HG02763 (cell line): ENCODE measurements around the gene TNFRSF17.
"Not testable (repeated sequence)": the region's sequence is repeated elsewhere in the genome, so short reads cannot be mapped to it uniquely, and the experiment has no call there.

Source experiments
- ATAC-seq: cut with Tn5 transposase; IDR thresholded peaks from one replicate; pipeline ENCODE4 v1.9.1; 2021; ENCODE audit warnings: mild to moderate bottlenecking, moderate library complexity; ENCODE audit not compliant: unreplicated experiment

Gene TNFRSF17

GRCh38 chr16:11968577-11968976 is 3.6 kb downstream of the TNFRSF17 start:
- ATAC-seq, result no peak

- ATAC-seq, result not testable (repeated sequence)
These were observed 5.3 kb downstream of the TNFRSF17 start for GRCh38 chr16:11970292-11970691.

- no peak for ATAC-seq
These were observed 7.1 kb downstream of the TNFRSF17 start for GRCh38 chr16:11972128-11972527.

- ATAC-seq, result no peak
These were observed 8.1 kb downstream of the TNFRSF17 start for GRCh38 chr16:11973070-11973469.

- ATAC-seq, result peak; percentile 8
These were observed 11.9 kb downstream of the TNFRSF17 start for GRCh38 chr16:11976850-11977375.

- no peak for ATAC-seq
These were observed 12.5 kb downstream of the TNFRSF17 start for GRCh38 chr16:11977376-11978041.

GRCh38 chr16:11978080-11978479 is 13.1 kb downstream of the TNFRSF17 start:
- ATAC-seq, result no peak

DNA sequence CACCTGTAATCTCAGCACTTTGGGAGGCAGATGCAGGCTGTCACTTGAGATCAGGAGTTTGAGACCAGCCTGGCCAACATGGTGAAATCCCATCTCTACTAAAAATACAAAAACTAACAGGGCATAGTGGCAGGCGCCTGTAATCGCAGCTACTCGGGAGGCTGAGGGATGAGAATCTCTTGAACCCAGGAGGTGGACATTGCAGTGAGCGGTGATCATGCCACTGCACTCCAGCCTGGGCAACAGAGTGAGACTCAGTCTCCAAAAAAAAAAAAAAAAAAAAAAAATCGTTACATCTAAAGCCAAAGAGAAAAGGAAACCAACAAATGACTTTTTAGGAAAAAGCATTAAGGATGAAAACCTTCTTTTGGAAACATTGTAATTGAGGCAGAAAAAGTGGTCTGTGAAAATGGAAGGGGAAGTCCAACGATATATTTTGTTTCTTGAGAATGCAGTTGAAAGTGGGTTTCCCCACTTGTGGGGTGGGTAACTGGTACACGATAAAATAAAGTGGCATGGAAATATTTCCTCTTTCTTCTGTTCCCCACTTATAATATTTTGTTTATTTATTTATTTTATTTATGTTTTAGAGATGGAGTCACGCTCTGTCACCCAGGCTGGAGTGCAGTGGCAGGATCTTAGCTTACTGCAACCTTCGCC is 14.1 kb downstream of the TNFRSF17 start:
- ATAC-seq, result no peak

DNA sequence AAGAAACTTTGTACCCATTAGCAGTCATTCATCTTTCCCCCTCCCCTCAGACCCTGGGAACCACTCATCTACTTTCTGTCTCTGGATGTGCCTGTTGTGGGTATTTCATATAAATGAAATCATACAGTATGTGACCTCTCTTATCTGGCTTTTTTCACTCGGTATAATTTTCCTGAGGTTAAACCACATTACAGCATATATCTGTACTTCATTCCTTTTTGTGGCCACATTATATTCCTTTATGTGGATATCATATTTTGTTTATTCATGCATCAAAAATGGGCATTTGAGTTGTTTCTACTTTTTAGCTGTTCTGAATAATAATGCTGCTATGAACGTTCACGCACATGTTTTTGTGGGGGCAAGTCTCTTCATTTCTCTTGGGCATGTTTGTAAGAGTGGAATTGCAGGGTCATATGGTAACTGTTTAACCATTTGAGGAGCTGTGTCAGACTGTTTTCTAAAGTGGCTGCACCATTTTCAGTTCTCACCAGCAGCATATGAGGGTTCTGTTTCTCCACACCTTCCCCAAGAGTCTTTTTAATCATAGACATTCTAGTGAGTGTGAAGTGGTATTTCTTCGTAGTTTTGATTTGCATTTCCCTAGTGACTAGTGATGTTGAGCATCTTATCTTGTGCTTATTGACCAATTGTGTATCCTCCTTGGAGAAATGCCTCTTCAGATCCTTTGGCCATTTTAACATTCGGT is 15.3 kb downstream of the TNFRSF17 start:
- peak; percentile 33 for ATAC-seq

DNA sequence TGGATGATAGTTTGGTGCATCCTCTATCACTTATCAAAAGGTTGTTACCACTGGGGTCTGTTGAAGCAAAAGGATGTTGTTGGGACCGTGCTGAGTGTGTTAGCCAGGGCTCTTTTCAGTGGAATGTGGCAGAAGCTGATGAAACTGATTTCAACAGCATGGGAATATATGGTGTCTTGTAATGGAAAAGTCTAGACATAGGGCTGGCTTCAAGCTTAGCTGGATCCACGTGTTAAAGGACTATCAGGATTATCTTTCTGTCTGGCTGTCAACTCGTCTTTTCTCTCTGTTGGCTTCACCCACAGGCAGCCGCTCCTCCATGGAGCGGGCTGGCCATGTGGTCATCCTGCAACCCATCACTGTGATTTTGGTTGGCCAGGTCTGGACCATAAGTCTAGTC is 20.2 kb downstream of the TNFRSF17 start:
- no peak for ATAC-seq

- ATAC-seq, result no peak
These were observed 21.6 kb downstream of the TNFRSF17 start for GRCh38 chr16:11986521-11987057.

GRCh38 chr16:11988258-11988978 is 23.4 kb downstream of the TNFRSF17 start:
- no peak for ATAC-seq

GRCh38 chr16:11990702-11991390 is 25.8 kb downstream of the TNFRSF17 start:
- peak; percentile 46 for ATAC-seq

DNA sequence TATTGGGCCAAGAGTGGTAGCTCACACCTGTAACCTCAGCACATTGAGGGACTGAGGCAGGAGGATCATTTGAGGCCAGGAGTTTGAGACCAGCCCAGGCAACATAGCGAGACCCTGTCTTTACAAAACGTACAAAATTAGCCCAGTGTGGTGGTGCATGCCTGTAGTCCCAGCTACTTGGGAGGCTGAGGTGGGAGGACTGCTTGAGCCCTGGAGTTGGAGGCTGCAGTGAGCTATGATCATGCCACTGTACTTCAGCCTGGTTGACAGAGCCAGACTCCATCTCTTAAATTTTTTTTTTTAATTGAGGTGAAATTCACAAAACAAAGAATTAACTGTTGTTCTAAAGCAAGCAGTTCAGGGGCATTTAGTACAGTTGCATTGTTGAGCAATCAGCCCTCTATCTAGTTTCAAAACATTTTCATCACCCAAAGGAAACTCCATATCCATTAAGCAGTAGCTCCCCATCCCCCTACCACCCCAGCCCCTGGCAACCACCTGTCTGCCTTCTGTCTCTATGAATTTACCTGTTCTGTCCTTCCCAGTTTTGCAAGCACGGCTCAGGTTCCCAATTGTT is 27.1 kb downstream of the TNFRSF17 start:
- no peak for ATAC-seq

DNA sequence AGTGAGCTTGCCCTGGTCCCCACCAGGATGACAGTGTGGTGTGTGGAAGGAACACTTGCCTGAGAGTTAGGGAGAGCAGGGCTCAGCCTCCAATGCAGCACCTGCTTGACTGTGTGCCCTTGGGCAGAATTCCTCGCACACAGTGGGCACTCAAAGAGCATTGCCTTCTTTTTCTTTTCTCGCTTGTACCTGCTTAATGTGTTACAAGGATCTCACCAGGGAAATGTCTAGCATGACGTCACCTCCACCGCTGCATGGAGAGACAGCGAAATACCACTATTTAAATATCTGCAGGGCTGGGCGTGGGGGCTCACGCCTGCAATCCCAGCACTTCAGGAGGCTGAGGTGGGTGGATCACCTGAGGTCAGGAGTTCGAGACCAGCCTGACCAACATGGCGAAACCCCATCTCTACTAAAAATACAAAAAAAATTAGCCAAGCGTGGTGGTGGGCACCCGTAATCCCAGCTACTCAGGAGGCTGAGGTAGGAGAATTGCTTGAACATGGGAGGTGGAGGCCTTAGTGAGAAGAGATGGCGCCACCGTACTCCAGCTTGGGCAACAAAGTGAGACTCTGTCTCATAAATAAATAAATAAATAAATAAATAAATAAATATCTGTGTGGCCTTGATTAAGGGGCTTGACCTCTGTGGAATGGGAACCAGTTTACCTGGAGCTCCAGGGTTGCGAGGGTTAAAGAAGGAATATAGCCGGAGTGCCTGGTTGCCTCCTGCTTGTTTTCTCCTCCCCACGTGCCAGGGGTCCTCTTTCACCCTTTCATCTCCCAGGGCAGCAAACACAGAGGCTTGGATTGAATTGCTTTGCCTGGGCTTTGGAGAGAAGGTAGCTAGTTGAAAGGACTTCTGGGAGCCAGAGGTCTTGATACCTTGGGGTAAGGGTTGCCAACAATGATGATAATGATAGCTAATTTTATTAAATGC is 27.8 kb downstream of the TNFRSF17 start:
- no peak for ATAC-seq

DNA sequence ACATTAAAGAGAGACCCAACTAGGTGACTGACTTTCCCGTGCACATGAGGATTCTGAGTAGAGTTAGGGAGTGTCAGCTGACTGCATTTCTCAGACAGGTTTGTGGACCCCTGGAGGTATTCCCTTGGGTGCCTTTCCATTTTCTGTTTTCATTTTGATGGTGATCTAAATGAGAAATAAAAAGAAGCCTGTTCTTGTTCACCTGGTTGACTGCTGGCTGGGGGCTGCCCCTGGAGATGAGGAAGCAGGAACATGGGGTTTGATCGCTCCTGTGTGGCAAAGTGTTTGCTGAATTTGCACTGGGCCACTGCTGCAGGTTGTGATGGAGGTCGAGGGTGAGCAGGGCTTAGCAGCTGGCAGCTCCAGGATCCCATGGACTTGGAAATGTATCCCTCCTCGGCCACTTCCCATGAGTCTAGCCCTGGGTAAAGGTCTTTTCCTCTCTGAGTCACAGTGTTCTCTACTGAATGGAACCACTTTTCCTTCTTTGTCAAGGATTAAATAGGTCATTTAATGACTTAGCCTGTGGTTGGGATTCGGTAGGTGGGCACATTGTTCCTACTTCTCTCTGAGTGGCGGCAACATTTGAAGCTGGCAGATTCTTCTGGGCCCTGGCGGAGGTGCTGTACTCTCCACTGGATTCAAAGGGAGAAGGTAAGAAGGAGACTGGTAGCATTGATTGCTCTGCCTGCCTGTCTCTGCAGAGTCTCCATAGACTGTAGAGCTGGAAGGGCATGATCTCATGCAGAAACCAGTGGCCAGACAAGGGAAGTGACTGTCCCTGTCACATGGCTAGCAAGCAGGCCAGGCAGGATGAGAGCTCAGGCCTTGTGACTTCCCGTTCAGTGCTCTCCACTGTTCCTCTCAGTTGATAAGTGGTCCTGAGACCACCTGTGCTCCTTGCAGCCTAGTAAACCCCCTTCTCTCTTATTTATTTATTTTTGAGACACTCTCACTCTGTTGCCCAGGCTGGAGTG is 29.4 kb downstream of the TNFRSF17 start:
- ATAC-seq, result no peak

DNA sequence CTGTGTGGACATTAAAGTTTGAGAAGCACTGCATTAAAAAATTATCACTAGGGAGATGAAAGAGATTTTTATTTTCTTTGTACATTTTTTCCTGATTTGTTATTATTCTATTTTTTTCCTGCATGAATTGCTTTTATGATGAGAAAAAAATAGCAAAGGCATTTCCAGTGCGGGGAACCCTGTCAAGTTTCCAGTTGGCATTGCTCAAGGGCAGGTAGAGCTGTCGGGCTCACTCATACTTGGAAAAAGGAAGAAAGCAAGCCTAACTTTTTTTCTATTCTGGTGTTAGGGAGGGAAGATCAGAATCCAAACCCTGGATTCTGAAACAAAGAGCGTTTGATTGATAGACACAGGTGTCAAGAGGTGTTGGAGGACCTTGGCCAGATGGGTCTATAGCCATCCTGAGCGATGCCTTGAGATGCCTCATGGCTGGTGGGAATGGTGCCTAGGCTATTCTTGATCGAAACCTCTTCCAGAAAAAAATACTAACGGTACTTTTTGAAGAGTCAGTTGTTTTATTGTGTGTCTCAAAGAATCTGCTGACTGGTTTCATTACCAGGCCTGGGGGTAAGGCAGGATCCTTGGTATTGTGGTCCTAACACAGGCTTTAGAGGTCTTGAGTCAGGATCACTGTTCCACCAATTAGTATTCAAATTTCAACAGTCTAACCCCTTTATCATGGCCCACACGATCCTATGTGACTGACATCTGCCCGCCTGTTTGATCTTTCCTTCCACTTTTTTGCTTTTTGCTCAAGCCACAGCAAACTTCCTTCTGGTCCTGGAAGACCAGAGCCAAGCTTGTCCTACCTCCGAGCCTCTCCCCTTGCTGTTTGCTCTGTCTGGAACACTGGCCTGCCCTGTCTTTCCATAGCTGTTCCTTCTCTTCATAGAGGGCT is 31.7 kb downstream of the TNFRSF17 start:
- ATAC-seq, result no peak
